Thoracic aorta (tissue), 2 donors: Measurements from ENCODE around the gene STK38L. TPM values are rescaled to one million over a fixed set of nuclear protein-coding genes. Genes with fewer than 3 reads are reported as not detected.

Experiments
- ATAC-seq: fragments of 150-250 bp; one replicate; pipeline ENCODE4 v1.8.0; 2017; ENCODE audit warnings: low read depth; ENCODE audit not compliant: insufficient number of reproducible peaks, low FRiP score
- DNase-seq: peaks from one replicate; pipeline ENCODE4 v3.0.0-alpha.2; 2020; ENCODE audit warnings: low spot score
- H3K27ac ChIP-seq, 2 donors: fragments of 200-600 bp; sonication (generic); 1 replicate in 1 of 2; 2 replicates in 1 of 2; pipeline ENCODE4 v1.5.1; 2016; ENCODE audit warnings: mild to moderate bottlenecking in 2 of 2, moderate library complexity in 2 of 2
- H3K27me3 ChIP-seq: fragments of 200-600 bp; sonication (generic); replicated peaks from 2 replicates; pipeline ENCODE4 v1.6.0; 2016; ENCODE audit warnings: mild to moderate bottlenecking; ENCODE audit not compliant: insufficient read depth
- H3K36me3 ChIP-seq: fragments of 200-600 bp; sonication (generic); one replicate; pipeline ENCODE4 v1.5.1; 2016
- H3K4me1 ChIP-seq, 2 donors: fragments of 200-600 bp; sonication (generic); 1 replicate in 1 of 2; 2 replicates in 1 of 2; pipeline versions ENCODE4 v1.5.1 to v1.6.0; 2016; ENCODE audit warnings: low read depth in 2 of 2, mild to moderate bottlenecking in 1 of 2; ENCODE audit not compliant: control insufficient read depth in 1 of 2
- H3K4me3 ChIP-seq: fragments of 200-600 bp; sonication (generic); 2 replicates; pipeline ENCODE4 v1.5.1; 2016; ENCODE audit warnings: mild to moderate bottlenecking
- H3K9me3 ChIP-seq: fragments of 200-600 bp; sonication (generic); 2 replicates; pipeline ENCODE4 v1.5.1; 2016
- total RNA-seq, 2 donors: library from RNA; depleted of rRNA; stranded (reverse); fragments of >200 nt; gene quantifications; one replicate each; pipeline versions ENCODE4 v1.1.0 to v1.2.3, GENCODE V29; 2016
- TF ChIP-seq, protein P1 (sequence below): fragments of 200-600 bp; sonication (generic); IDR thresholded peaks from one replicate; pipeline ENCODE4 v1.5.1; 2019; ENCODE audit warnings: antibody characterized with exemption

The STK38L gene
- total RNA-seq, 2 donors from 2014 or later: 216 to 227 TPM

DNA sequence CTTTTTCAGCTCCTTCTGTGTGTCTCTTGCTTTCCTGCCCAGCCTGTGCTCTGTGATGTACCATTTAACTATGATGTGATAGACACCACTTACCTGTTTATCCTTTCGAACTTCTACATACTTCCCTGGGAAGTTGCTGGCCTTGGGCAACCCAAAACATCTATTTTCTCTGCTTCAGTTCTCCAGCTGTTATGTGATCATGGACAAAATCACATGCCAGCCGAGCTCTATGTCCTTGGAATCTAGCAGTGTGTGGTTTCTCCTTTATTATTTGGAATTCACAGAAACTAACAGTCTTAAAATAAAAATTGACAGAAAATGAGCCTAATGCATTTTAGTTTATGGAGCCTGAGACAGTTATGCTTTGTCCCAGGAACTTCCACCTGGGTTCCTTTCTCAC, 111.4 kb downstream of the STK38L start:
- no peak for ATAC-seq

DNA sequence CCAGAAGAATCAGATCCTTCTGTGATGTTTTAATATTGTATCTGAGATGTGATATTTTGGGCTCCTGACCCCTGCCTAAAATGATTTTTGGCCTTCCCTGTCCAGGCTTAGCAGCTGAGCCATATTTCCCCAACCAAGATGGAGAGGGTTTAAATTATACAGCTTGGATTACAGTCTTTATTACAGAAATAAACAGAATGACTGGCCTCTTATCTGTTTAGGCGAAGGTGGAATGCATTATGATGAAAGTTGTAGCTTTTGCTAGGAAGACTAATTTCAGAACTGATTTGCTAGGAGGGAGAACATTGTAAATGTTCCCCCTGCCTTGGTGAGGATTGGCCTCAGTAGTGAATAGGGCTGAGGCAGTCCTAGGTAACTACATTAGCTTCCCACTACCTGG, 111.9 kb downstream of the STK38L start:
- DNase-seq: no peak
- TF ChIP-seq, protein P1, sequence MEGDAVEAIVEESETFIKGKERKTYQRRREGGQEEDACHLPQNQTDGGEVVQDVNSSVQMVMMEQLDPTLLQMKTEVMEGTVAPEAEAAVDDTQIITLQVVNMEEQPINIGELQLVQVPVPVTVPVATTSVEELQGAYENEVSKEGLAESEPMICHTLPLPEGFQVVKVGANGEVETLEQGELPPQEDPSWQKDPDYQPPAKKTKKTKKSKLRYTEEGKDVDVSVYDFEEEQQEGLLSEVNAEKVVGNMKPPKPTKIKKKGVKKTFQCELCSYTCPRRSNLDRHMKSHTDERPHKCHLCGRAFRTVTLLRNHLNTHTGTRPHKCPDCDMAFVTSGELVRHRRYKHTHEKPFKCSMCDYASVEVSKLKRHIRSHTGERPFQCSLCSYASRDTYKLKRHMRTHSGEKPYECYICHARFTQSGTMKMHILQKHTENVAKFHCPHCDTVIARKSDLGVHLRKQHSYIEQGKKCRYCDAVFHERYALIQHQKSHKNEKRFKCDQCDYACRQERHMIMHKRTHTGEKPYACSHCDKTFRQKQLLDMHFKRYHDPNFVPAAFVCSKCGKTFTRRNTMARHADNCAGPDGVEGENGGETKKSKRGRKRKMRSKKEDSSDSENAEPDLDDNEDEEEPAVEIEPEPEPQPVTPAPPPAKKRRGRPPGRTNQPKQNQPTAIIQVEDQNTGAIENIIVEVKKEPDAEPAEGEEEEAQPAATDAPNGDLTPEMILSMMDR: no peak

More for the DNA sequence above, 111.4 kb downstream of the STK38L start:
- Histone ChIP-seq H3K27ac (no peak overlapping the region), H3K27me3 (no peaks in the 10 kb centered on the region), H3K4me3 (no peak overlapping the region), H3K4me1 (peaks cover 0 to 6% of the 10 kb centered on the region in 2 donors), H3K36me3 (no peaks in the 10 kb centered on the region), H3K9me3 (no peaks in the 10 kb centered on the region)
- TF ChIP-seq, protein P1: no peak
- no peak for DNase-seq

DNA sequence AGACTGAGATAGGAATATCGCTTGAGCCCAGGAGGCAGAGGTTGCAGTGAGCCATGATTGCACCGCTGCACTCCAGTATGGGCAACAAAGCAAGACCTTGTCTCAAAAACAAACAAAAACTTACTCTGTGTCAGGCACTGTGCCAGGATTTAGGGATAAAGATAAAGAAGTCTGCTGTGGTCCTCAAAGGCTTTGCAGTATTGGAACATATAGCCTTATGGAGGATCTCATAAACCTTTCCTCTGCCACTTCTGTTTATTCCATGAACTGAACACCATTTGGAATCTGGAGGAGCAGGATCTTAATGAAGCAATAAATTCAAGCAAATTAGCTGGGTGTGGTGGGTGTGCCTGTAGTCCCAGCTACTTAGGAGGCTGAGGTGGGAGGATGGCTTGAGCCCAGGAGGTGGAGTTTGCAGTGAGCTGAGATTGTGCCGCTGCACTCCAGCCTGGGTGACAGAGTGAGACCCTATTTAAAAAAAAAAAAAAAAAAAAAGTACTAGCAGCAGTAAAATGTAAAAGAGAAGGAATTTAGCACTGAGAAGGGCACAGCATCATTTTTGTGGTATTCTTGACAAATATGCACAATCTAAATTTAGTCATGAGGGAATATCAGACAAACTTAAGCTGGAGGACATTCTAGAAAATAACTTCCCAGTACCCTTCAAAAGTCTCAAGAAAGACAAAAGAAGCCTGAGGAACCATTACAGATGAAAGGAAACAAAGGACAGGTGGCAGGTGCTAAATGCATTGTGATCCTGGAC, 115.7 kb downstream of the STK38L start:
- H3K27me3 ChIP-seq: no peaks in the 10 kb centered on the region
- no peaks in the 10 kb centered on the region for H3K36me3 ChIP-seq
- ATAC-seq (no peak), DNase-seq (no peak)
- H3K9me3 ChIP-seq: no peaks in the 10 kb centered on the region
- TF ChIP-seq, protein P1: no peak
- H3K27ac ChIP-seq: no peak overlapping the region
- H3K4me3 ChIP-seq: no peak overlapping the region
- peaks cover 0 to 16% of the 10 kb centered on the region in 2 donors for H3K4me1 ChIP-seq

More for the DNA sequence above, 111.9 kb downstream of the STK38L start:
- H3K4me1 ChIP-seq: peaks cover 0 to 6% of the 10 kb centered on the region in 2 donors
- ATAC-seq: no peak
- H3K36me3 ChIP-seq: no peaks in the 10 kb centered on the region
- no peak overlapping the region for H3K27ac ChIP-seq
- H3K9me3 ChIP-seq: no peaks in the 10 kb centered on the region
- no peak overlapping the region for H3K4me3 ChIP-seq
- H3K27me3 ChIP-seq: no peaks in the 10 kb centered on the region

DNA sequence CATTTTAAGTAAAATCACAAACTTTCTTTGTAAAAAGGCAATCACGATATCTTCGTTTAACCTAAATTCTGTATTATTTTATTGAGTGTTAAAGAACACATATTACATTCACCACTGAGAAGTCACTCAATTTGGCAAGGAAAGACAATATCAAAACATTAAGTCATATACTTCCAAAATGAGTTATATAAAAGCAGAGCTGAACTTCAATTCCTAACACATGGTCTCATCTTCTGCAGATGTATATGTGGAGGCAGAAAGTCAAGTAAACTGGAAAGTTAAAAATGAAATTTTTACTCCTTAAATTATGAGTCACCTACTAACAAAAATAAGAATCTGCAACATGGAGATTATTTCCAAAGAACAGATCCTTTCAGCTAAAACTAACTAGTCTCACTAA, 117.3 kb downstream of the STK38L start:
- no peak overlapping the region for H3K4me3 ChIP-seq
- TF ChIP-seq, protein P1: no peak
- no peaks in the 10 kb centered on the region for H3K27me3 ChIP-seq
- H3K4me1 ChIP-seq: peaks cover 0 to 16% of the 10 kb centered on the region in 2 donors
- no peaks in the 10 kb centered on the region for H3K9me3 ChIP-seq
- no peak for ATAC-seq
- no peaks in the 10 kb centered on the region for H3K36me3 ChIP-seq
- H3K27ac ChIP-seq: no peak overlapping the region
- no peak for DNase-seq

DNA sequence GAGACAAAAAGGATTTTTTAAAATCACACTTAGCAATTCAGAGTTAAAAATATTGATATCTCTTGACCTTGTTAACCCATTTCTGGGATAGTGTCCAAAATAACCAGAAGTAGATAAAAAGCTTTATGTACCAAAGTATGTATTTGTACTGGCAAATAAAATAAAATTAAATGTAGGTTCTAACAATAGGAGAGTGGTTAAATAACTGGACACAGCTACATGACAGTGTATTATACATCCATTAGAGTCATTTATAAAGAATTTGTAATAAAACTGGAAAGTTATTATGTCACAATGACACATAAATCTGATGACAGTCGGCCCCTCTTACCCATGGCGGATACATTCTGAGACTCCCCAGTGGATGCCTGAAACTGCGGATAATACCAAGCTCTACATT, 122.5 kb downstream of the STK38L start:
- no peaks in the 10 kb centered on the region for H3K36me3 ChIP-seq
- H3K27me3 ChIP-seq: no peaks in the 10 kb centered on the region
- no peak overlapping the region for H3K27ac ChIP-seq
- DNase-seq (no peak), ATAC-seq (no peak)
- H3K4me3 ChIP-seq: no peak overlapping the region
- H3K4me1 ChIP-seq: peaks cover 0 to 3% of the 10 kb centered on the region in 2 donors
- H3K9me3 ChIP-seq: no peaks in the 10 kb centered on the region
- TF ChIP-seq, protein P1: no peak
